Activated CD8-positive, alpha-beta memory T cell treated with anti-CD3 and anti-CD28 coated beads for 24 hours (primary cell): ENCODE data around the gene ENGASE.
A peak's percentile ranks its signal among the peaks of the same experiment; 100 is the strongest.
"Not testable (repeated sequence)": the region's sequence is repeated elsewhere in the genome, so short reads cannot be mapped to it uniquely, and the experiment has no call there.

Experiments used
- DNase-seq: peaks from one replicate; pipeline ENCODE4 v3.0.0-alpha.2; 2020

ENGASE gene

DNA sequence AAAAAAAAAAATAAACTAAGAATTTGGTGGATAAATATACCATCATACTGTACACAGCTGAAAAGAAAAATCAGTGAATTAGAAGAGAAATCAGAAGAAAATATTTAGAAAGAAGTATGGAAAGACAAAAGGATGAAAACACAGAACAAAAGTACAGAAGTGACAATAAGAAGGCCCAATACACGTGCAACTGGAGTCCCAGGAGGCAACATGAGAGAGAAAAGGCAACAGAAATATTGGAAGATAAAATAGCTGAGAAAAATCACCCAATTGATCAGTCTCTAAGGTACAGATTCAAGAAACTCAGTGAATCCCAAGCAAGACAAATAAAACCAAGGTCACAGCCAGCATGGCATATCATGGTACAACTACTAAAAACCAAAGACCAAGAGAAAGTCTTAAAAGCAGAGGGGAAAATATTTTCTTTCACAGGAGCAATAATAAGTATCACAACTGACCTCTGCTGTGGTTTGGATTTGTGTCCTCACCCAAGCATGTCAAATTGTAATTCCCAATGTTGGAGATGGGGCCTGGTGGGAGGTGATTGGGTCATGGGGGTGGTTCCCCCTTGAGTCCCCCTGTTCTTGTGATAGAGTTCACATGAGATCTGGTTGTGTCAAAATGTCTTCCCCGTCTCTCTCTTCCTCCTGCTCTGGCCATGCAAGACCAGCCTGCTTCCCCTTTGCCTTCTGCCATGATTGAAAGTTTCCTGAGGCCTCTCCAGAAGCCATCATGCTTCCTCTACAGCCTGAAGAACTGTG lies 20.2 kb upstream of the ENGASE start:
- DNase-seq = no peak

DNA sequence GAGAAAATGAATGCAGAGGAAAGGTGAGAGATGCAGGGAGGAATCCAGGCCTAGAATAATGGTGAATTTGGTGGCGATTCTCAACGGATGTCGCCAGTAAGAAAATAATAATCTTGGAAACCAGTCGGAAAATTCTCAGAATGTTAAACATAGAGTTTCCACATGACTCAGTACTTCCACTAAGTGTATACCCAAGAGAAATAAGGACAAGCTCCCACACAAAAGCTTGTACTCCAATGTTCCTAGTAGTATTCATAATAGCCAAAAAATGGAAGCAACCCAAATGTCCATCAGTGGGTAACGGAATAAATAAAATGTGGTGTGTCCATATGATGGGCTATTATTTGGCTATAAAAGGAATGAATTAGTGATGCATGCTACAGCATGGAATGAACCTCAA lies 19.4 kb upstream of the ENGASE start:
- DNase-seq = no peak

DNA sequence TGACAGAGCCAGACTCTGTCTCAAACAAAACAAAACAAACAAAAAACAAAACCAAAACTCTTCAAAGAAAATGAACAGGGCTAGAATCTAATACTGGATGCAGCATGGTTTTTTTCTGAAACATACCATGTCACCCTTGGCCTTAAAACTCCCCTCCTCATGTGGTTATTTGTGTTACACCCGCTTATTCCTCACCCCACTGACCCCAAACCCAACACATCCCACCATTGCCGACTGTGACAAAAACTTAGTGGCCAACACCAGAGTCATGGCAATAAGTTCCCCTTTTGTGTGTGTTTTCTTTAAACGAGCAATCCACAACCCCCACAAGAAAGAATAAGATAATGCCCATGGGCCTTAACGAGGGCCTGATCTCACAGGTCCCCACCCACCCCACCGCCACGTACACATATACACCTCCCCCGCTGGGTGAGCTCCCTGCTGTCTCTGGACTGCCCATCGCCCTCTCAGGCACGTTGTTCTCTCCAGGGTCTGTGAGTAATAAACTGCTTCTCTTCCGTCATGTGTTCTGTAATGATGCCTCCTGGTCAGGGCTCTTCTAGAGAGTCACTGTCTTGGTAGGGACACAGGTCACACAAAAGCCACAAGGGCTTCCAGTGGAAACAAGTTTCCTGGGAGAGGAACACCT lies 16.8 kb upstream of the ENGASE start:
- DNase-seq = no peak

DNA sequence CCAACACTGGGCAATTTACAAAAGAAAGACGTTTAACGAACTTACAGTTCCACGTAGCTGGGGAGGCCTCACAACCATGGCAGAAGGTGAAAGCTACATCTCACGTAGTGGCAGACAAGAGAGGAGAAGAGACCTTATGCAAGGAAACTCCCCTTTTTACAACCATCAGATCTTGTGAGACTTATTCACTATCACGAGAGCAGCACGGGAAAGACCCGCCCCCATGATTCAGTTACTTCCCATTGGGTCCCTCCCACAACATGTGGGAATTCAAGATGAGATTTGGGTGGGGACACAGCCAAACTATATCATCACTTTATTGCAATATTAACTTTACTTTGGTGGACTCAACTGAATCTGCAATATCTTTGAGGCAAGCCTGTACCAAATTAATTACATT lies 11.9 kb upstream of the ENGASE start:
- no peak for DNase-seq

DNA sequence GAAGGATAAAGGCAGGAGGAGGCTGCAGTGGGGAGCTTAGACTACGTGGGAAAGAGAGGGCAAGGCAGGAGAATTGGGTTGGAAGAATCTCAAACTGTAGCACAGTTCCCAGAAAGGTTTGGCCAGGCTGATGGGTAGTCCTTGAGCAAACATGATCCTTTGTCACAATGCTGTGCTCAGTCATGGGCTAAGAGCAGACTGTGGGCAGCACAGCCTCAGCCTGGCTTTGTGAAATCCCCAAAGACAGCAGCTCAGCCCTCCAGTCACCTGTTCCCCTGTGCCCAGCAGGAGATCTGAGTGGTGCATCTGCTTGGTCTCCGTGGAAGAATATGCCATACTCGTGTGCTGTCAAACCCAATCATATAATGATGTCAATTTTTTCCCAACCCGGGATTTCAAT lies 10.6 kb upstream of the ENGASE start:
- DNase-seq = no peak

DNA sequence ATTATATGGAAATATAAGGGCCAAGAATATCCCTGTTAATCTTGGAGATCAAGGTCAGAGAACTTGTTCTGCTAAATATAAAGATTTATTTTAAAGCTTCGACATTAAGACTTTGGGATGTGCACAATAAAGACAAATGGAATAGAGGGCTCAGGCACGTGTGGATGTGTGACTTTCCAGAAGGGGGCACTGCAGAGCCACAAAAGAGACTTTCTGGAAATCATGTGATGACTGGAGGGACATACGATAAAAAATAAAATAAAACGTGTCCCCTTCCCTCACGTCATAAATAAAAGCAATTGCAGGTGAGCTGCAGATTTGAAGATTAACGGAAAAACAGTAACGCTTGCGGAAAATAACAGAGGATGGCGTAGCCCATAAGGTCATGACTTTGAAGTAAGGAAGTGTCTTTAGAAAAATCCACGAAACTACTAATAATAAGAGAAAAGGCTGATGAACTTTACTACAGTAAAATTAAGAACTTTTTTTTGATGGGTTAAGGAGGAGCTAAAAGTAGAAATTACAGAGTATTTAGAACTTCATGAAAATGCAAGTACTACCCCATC lies 9.4 kb upstream of the ENGASE start:
- peak; percentile 77 for DNase-seq

DNA sequence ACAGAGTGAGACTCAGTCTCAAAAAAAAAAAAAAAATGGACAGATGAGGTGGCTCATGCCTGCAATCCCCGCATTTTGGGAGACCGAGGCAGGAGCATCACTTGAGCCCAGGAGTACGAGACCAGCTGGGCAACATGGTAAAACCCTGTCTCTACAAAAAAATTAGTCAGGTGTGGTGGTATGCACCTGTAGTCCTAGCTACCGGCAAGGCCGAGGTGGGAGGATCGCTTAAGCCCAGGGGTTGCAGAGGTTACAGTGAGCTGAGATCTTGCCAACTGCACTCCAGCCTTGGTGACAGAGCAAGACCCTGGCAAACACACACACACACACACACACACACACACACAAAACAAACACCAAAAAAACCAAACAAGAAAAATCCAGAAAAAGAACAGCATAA lies 7.7 kb upstream of the ENGASE start:
- no peak for DNase-seq

DNA sequence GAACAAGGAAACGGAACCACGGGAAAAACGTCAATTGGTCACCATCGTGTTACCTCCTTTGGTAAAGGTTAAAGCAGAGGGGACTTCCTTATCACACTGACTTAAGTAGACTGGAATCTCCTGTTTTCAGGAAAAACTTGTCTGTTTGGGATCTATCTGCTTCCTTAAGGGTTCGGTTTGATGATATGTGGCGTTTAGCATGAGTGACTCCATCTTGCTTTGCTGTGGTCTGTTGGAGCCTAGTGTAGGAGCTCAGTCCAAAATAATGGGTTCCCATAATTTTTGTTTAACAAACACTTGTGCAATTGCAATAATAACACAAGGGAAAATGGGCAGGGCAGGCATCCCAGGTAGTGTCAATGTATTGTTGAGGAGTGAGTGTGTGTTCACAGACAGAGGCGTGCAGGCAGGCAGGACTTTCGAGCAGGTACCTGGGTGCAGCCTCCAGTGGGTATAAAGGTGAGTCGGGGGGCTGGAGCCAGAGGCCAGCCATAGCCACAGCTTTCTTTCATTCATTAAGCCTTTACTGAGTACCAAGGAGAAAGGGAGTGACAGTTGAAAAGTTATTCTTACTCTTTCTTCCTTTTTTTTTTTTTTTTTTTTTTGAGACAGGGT lies 4.3 kb upstream of the ENGASE start:
- DNase-seq = no peak

DNA sequence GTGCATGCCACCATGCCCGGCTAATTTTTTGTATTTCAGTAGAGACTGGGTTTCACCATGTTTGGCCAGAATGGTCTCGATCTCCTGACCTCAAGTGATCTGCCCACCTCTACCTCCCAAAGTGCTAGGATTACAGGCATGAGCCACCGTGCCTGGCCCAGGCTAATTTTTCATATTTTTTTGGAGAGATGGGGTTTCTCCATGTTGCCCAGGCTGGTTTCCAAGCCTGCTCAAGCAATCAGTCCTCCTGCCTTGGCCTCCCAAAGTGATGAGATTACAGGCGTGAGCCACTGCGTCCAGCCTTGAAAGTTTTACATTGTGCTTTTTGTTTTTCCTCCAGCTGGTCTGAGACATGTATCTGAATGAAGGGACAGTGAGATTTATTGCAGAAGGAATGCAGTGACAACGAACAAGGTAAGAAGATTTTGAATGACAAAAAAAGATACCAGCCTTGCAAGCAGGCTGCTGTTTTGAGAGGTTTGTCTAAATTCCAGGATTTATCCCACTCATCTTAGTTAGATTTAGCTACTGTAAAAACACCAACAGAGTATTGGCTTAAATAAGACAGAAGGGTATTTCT lies 3.4 kb upstream of the ENGASE start:
- no peak for DNase-seq

DNA sequence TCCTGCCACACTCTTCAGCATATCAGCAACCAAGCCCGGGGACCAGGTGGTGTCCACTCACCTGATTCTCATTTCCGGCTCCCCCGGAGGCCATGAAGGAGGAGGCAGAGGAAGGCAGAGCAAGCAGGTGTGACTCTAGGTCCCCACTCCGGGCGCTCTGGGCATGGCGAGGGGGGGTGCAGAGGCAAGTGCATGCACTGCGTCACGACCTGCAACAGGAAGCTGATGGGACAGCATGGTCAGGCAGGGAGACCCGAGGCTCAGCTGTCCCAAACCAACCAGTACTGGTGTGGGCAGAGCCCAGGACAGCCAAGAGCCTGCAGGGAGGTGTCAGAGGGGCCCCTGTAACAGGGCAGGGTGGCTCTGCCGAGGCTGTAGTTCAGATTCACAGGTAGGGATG lies 2.1 kb upstream of the ENGASE start:
- no peak for DNase-seq

DNA sequence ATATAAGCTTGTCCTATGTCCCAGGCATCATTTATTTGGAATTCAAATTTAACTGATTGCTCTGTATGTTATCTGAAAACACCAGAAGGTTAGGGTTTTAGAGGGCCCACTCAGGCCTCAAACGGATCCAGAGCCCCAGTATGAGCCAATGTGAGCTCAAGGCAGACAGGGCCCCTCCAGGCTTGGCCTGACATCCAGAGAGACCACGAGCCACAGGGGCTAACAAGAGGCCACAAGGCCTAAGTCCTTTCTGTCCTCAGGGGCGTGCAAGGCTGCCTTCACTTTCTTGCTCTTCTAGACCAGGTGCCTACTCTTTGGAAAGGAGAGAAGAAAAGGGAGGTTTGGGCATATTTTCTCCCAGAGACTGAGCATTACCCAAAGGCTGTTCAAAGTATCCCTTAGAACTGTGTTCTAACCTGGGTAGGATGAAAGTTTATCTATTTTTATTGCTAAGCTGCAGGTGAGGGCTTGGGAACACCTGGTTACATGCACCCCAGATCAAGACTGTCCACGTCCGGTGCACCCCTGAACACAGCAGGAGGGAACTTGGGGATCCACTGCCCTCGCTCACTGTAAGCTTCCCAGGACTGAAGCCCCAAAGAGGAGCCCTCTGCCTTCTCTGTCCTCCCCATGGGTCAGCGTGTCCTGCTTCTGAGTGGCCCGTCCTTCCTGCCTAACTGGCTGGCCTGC lies 1.5 kb upstream of the ENGASE start:
- DNase-seq = no peak

DNA sequence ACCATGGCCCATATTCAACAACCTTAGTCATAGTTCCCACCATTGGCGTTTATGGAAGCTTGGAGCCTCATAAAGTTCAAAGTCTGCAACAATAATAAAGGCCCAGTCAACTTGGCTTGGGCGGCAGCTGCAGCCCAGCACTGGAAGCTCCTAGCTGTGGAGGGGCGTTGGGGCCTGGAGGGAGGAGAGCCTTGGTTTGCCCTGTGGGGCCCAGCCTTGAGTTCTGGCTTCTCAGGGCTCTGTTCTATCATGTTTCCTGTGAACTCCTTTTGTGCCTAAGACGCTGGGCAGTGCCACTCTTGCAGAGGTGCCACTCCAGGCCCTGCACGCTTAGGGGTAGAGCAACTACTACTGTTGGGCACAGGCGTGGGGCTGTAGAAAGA lies 927 bp upstream of the ENGASE start:
- DNase-seq = no peak

DNA sequence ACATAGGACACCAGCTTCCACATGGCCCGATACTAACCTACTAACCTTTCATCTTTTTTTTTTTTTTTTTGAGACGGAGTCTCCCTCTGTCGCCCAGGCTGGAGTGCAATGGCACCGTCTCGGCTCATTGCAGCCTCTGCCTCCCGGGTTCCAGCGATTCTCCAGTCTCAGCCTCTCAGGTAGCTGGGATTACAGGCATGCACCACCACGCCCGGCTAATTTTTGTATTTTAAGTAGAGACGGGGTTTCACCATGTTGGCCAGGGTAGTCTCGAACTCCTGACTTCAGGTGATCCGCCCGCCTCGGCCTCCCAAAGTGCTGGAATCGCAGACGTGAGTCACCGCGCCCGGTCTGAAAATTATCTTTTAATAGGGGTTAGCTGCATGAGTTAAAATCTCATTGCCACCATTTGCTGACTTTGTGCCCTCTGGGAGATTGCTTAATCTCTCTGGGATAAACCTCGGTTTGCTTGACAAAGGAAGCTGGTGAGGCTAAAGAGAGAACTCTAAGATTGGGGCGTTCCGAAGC lies 439 bp upstream of the ENGASE start:
- not testable (repeated sequence) for DNase-seq

DNA sequence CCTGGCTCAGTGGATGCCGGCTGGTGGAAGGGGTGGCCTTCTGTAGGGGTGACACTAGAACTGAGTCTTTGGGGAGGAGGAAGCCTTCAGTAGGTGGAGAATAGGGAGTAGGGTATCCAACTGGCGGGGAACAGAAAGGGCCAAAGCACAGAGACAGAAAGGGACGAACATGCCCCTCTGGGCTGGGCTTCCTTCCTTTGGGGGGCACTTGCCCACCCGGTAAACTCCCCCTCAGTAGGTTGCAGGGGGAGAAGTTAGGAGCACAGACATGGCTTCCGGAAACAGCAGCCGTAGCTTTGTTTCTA lies 774 bp downstream of the ENGASE start:
- DNase-seq = peak; percentile 75

DNA sequence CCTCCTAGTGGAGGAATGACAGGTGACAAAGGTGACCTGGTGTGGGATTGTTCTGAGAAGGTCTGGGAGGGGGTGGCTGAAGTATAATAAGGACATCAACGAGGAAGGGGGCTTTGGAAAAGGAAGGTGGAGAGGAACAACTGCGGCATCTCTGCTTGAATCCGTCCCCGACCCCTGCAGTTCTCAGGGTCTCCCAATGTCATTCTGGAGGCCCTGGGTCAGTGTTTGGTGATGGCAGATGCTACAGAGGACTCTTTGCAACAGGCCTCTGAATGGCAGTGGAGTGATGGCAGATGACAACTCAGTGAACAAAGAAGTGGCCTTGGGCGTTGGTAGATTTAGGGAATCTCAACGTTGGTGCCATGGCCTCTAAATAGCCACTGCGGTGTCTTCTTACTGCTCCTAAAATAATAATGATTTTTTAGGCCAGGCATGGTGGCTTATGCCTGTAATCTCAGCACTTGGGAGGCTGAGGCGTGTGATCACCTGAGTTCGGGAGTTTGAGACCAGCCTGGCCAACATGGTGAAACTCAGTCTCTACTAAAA lies 1.3 kb downstream of the ENGASE start:
- DNase-seq = no peak

DNA sequence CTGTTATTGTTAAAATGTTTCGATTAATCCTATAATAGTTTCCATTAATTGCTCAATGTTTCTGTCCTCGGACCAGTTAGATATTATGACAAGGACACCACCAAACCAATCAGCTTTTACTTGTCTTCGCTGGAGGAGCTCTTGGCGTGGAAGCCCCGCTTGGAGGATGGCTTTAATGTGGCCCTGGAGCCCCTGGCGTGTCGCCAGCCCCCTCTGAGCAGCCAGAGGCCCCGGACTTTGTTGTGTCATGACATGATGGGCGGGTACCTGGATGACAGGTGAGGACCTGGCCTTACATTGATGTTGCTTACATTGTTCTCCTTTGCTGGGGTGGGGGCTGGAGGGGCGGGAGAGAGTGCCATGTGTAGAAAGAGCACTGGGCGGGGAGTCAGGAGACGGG lies 3.0 kb downstream of the ENGASE start:
- DNase-seq = no peak

DNA sequence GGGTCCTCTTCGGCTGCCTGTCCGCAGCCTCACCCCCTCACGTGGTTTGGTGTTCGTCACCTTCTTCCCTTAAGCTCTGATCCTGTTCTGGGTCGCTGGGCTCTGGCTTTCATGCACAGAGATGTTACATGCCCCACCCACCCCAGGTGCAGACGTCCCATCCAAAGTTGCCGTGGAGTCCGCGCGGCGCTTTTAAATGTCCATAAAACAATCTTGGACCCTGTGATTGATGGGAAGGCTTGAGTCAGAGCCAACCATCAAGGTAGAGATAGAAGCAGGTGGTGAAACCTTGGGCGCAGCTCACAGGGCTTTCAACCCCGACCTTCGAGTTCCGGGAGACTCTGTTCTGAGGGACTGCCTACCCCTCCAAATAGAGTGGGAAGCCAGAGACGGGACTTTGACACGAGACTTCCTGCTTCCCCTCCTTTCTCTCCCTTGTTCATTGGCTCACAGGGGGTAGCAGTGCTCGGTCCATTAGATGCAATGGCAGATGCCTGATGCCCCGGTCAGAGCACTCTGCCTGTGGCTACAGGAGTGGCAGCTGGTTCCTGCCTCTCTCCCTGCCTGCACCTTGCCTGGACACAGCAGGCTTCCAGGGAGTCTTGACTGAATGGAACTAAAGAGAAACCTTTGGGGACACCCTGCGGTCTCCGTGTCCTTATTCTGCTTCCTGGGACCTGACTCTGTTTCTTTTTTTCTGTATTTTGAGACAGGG lies 4.0 kb downstream of the ENGASE start:
- no peak for DNase-seq

DNA sequence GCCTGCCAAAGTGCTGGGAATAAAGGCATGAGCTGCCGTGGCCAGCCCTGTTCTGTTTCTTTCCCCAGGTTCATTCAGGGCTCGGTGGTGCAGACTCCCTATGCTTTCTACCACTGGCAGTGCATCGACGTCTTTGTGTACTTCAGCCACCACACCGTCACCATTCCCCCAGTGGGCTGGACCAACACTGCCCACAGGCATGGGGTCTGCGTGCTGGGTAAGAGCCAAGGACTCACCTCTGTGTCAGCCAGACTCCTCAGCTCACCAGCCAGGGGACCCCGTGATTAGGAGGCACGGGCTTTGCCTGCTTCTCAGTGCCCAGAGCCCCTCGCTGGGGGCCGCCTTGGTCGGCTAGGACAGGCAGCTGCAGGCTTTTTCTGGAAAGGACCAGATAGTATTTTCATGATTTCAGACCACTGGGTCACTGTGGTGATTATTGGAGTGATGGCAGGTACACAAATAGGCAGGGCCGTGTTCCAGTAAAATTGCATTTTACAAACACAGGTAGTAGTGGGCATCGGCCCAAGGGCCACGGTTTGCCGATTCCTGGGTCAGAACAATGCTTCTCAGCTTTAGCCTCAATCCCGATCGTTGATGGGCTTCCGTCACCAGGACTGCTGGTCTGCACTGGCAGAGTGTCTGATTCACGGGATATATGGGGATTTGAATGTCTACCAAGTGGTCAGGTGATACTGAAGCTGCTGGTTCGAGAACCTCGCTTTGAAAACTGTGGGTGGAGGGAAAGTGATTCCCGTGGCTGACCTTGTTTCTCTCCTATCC lies 5.0 kb downstream of the ENGASE start:
- DNase-seq = no peak

DNA sequence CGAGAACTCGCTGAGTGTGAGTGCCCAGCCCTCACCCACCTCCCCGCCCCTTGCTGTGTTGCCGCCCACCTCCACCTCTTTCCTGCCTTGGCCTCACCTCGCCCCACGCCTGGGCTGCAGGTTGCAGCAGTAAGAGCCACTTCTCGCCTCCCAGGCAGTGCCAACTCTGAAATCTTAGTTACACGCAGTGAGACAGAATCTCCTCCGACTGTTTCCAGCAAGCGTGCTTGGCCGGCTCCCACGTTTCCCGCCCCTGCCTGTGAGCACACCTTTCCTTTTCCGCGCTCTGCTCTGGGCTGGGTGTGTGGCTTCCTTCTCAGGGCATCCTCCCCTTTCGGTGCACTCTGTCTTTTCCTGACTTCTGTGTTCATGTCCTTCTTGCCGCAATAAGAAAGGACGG lies 5.7 kb downstream of the ENGASE start:
- DNase-seq = no peak

DNA sequence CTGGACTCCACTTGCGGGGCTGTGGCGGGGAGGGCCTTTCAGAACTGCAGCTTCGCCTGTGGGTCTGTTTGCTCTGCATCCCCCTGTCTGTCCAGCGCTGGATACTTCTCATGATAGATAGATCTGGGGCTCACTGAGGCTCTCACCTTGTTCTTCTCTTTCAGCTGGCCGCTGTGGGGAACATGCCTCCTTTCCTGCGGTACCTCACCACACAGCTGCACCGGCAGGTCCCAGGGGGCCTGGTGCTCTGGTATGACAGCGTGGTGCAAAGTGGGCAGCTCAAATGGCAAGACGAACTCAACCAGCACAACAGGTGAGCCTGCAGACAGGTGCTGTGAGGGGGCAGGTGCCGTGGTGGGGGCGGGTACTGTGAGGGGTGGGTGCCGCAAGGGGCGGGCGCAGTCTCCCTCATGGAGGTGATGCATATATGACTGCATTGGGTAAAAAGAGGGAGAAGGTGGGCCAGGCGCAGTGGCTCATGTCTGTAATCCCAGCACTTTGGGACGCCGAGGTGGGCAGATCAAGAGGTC lies 6.2 kb downstream of the ENGASE start:
- no peak for DNase-seq
